AG08395 (cell line): ENCODE results near the gene NPPA.

ENCODE experiments used
- DNase-seq: peaks from one replicate; pipeline ENCODE4 v3.0.0; 2012; ENCODE audit warnings: mixed read lengths, low spot score

Gene NPPA

DNA sequence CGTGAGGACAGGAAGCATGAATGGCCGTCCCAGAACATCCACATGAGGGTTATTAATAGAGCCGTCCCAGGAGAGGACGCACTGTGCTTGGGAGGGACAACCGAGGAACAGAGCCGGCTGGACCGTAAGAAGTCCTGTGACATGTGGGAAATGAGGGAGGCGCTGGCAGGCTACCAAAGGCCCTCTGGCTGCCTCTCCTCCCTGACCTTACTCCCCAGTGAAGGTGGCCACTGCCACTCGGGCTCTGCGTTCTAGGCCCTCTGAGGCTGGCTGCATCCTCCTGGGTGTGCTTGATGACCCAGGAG, 26.6 kb upstream of the NPPA start:
- DNase-seq: no peak

DNA sequence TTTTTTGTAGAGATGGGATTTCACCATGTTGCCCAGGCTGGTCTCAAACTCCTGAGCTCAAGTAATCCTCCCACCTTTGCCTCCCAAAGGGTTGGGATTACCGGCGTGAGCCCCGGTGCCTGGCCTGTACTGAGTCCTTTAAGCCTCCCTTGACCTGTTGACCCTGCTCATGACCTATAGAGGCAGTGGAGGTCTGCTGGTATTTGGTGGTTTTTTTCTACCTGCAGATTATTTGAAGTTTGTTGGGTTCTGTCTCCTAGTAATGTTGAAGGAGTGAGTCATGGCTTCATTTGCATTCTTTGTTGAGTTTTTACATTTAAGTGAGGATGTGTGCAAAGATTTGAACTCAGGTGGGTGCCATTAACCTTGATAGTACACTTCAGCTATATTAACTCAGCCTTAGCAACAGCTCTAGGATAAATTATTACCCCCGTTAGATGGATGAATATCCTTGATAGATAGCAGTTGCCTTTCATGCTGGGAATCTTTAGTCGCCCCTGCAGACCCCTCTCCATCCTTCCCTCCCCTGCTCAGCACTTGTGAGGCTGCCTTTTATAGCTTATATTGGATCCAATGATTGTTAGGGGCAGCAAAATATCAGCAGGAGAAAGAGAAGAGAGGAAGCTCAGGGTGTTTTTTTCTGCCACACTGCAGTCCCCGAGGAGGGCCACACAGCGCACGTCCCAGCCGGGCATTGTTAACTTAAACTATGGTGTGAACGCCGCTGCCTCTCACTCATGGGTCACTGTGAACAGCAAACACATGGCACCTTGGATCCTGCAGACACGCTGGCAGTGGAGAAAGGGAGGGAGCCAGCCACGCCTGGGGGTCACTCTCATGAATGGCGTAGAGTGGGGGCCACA, 26.0 kb upstream of the NPPA start:
- no peak for DNase-seq

DNA sequence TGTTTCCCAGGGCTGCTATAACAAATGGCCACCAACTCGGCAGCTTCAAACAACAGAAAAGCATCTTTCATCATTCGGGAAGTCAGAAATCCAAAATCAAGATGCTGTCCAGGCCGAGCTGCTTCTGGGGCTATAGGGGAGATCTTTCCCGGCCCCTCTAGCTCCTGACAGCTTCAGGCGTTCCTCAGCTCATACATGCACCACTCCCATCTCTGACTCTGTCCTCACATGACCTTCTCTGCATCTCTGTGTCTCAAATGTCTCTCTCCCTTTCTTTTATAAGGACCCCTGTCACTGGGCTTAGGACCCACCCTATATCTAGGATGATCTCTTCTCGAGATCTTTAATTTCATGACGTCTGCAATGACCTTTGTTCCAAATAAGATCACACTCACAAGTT, 25.0 kb upstream of the NPPA start:
- DNase-seq: no peak

DNA sequence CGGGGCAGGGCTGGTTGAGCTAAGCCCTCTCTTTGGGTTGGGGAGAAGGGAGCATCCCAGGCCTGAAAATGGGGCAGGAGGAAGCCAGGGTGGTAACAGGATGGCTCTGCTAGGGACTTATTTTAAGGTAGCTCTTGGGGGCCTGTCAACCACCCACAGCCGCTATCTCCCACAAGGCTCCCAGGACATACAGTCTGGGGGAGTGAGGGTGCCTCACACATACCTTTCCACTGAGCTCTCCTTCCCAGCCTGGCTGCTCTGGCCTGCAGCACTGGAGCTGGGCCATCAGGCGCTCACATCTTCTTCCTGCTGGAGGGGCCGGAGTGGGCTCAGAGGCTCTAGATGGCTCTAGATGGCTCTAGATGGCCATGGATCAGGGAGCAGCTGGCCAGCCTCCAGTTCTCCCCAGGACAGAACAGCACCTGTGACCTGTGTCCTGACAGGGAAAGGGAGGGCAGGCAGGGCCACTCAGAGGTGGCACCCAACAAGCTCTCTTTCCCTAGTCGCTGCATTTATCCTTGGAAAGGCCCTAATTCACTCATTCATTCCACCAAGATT, 22.1 kb upstream of the NPPA start:
- no peak for DNase-seq

GRCh38 chr1:11869104-11869503, 21.5 kb upstream of the NPPA start:
- no peak for DNase-seq

GRCh38 chr1:11868331-11868980, 20.9 kb upstream of the NPPA start:
- DNase-seq: no peak

GRCh38 chr1:11862890-11863289, 15.3 kb upstream of the NPPA start:
- peak; percentile 27 for DNase-seq

- no peak for DNase-seq
Measured at GRCh38 chr1:11860587-11860986, 13.0 kb upstream of the NPPA start.

- DNase-seq: no peak
Measured at GRCh38 chr1:11860083-11860482, 12.5 kb upstream of the NPPA start.

- peak; percentile 78 for DNase-seq
Measured at GRCh38 chr1:11858968-11859871, 11.6 kb upstream of the NPPA start.

DNA sequence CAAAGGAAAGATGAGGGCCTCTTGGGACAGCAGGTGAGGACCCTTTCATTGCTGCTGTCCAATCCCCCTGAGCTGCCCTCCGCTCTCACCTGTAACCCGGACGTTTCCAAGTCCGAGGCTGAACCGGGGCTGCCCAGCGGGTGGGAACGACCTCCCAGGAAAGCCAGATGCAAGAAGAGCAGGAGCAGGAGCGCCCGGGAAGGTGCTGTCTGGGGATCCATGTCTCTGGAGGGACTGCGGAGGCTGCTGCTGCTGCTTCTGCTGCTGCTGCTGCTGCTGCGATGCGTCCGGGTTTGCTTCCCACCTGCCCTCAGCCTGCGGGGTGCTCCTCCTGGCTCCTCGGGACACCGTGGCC, 11.0 kb upstream of the NPPA start, which contains the start of gene NPPB:
Gene NPPB, minus strand, starts transcription at position 333 of the 355 bp plus-strand sequence. Its CDS starts 112 bp downstream, at position 221.
- no peak for DNase-seq

- no peak for DNase-seq
Measured at GRCh38 chr1:11858158-11858557, 10.6 kb upstream of the NPPA start.

DNA sequence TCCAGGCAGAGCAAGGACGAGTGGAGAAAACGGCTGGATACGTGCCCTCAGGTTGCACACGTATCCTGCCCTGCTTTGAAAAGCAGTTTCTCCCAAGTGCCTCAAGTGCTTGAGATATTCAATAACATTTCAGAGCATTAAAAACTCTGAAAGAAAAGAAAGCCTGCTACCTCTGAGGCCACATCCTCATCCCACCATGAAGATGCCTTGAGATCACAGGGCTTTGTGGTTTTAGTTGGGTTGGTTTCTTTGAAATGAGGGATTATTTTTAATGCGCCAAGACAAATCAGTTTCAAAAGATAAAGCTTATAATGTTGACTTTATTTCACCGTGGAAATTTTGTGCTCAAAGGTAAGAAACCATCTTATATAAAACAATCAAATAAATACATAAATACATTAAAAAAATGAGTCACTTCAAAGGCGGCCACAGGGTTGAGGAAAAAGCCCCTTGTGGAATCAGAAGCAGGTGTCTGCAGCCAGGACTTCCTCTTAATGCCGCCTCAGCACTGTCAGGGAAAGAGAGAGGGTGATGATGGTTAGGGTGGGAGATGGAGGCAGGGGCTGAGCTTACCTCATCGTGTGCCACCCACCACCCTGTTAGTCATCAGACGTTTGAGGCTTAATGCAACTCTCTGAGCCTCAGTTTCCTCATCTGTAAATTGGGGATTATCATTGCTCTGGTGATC, 9.7 kb upstream of the NPPA start:
- no peak for DNase-seq

GRCh38 chr1:11856698-11857097, 9.1 kb upstream of the NPPA start:
- DNase-seq: no peak

GRCh38 chr1:11855430-11855829, 7.8 kb upstream of the NPPA start:
- no peak for DNase-seq

- no peak for DNase-seq
Measured at GRCh38 chr1:11854519-11854918, 6.9 kb upstream of the NPPA start.

DNA sequence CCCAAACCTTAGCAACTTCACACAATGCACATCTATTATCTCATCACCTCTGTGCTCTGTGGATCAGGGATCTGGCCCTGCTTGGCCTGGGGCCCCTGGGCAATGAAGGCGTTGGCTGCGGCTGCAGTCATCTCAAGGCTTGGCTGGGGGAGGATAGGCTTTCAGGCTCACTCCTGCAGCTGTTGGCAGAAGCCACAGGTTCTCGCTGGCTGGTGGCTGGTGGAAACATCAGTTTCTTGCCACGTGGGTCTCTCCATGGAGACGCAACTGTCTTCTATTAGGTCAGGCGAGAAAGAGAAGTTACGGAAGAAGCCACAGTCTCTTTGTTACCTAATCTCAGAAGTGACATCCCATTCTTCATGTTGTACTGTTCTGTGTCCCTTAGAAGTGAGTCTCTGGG, 3.6 kb upstream of the NPPA start:
- no peak for DNase-seq

- DNase-seq: no peak
Measured at GRCh38 chr1:11850156-11850555, 2.6 kb upstream of the NPPA start.

- no peak for DNase-seq
Measured at GRCh38 chr1:11848373-11848700, 754 bp upstream of the NPPA start.

GRCh38 chr1:11845641-11846335, 1.8 kb downstream of the NPPA start:
- DNase-seq: no peak
